HTERT RPE-1 (cell line): ENCODE data around the gene TCP11L2.
"Not testable (repeated sequence)": the region's sequence is repeated elsewhere in the genome, so short reads cannot be mapped to it uniquely, and the experiment has no call there.

ENCODE experiments used
- in situ Hi-C: fragments of 300-500 bp; cut with MboI; formaldehyde crosslinking; loops from 4 replicates; pipeline ENCODE4 v1.14.3; 2020; ENCODE audit warnings: low sequenced_read_pairs

TCP11L2 gene

DNA sequence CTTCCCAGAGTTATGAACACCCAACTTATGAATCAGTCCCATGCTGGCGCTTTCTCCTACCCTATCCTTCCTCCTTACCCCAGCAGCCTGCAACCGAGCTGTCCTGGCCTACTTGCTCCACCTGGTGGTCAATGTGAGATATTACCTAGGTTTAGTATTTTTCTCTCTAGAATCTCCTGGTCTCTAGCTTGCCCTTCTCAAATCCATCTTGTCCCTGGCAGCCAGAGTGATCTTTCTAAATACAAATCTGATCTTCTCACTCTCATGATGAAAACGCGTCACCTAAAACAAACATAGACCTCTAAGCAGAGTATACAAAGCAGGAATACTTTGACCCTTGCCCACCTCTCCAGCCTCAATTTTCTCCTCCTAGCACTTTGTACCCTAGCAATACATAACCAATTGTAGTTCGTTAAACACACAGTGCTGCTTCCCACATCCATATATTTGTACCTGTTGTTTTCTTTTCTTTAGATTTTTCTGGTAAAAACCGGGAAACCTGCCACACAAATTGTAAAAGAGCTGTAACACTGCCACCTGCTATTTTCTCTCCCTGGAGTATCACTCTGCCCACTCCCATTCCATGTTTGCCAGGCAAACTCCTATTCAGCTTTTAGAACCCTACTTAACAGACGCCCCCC is 20.0 kb upstream of the TCP11L2 start:
- in situ Hi-C loops, result no loop called here

DNA sequence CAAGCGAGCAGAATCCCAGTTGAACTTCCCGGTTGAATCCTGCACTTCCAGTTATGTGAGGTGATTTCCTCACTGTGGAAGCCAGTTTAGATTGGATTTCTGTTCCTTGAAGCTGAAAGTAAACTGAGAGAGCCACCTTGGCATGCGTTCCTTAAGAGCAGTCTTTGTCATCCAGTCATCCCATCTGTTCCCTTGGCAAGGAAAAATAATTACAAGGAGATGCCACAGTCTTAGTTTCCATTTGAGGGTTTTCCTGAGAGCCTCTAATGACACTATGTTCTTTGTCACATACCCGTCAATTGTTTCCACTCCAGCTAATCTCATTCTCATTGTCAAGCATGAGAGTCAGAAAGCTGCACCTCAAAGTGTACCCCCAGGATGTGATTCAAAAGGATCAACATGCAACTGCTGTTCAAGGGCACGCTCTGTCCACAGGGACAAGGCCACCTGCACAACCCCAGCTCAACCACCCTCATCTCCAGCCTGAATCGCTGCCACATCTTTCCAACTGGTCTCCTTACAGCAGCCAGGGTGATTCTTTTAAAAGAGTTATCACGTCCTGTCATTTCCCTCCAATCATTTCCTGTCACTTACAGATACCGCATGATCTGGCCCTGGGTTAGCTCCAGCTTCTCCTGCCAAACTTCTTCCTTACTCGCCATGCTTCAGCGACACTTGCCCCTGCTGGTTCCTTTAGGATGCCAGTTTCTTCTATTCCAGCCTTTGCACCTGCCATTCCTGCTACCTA is 18.0 kb upstream of the TCP11L2 start:
- in situ Hi-C loops, result no loop called here

DNA sequence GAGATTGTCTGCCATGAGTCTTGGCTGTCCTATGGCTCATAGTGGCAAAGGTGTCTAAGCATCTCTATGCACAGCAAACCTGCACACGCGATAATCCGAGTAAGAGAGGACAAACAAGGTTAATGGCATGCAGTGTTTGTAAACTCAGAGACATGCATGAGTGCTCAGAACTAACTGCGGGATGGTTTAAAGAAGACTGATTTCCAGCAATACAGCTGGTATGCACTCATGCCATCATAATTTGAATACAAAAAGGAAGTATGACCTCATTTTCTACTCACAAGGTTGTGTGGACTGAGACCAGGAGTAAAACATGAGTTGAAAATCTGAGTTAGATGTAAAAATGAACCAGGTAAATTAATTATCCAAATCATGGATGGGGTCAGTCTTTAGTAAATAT is 16.6 kb upstream of the TCP11L2 start:
- in situ Hi-C loops, result no loop called here

DNA sequence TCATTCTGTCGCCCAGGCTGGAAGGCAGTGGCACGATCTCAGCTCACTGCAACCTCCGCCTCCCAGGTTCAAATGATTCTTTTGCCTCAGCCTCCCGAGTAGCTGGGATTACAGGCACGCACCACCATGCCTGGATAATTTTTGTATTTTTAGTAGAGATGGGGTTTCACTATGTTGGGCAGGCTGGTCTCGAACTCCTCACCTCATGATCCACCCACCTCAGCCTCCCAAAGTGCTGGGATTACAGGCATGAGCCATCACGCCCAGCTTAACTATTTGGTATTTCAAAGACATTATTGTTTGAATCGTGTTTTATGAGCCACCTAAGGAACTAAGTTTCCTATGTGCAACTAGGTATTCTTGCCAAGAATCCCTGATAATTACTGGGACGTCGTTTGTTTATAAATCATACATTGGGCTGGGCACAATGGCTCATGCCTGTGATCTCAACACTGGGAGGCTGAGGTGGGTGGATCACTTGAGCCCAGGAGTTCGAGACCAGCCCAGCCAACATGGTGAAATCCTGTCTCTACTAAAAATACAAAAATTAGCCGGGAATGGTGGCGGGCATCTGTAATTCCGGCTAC is 15.9 kb upstream of the TCP11L2 start:
- in situ Hi-C loops, result not testable (repeated sequence)

DNA sequence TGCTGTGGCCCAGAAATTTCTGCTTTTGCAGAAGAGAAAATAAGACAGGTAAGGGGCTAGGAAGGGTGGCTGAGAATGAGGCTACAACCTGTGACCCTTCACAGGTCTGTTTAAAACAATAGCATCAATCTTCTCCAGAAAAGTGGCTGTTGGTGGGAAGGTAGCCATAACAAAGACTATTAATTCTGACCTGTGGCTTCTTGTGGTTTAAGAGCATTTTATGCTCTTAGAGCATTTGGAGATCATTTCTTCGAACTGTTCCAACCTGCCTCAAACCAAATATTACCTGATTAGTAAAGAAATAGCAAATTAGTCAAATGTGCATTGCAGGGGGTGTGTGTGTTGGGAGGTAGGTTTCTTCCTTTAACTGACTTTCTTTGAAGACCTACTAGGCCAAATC is 15.2 kb upstream of the TCP11L2 start:
- in situ Hi-C loops, result no loop called here

DNA sequence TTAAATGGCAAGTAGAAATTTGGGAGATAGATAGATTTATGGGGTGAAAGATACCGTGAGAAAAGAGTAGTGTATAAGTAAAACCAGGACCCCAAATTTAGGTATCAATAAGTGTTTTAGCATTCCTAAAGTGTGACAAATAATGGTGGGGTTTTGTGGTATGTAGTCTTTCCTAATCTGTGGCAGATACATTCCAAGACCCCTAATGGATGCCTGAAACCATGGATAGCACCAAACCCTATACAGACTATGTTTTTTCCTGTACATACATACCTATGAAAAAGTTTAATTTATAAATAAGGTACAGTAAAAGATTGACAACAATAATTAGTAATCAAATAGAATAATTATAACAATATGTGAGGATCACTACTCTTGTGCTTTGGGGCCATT is 14.4 kb upstream of the TCP11L2 start:
- in situ Hi-C loops, result no loop called here

DNA sequence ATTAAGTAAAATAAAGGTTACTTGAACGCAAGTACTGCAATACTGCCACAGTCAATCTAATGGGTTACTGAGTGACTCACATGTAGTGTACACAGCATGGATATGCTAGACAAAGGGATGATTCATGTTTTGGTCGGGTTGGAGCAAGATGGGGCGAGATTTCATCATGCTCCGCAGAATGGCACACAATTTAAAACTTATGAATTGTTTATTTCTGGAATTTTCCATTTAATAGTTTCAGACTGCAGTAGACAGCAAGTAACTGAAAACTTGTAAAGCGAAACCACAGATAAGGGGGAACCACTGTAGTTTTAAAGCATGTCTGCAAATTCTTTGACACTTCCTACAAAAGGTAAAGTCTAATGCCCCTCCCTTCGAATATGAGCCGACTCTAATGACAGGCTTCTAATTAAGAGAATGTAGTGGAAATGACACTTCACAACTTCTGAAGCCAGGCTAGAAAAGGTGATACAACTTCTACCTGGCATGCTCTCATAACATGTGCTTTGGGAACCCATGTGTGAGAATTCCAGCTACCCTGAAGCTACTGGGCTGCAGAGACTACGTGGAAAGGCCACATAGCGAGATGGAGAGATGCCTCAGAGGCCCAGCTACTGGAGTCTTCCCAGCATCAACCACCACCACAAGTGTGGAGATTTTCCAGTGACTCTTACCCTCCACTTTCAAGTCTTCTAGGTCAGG is 13.9 kb upstream of the TCP11L2 start:
- in situ Hi-C loops, result no loop called here

DNA sequence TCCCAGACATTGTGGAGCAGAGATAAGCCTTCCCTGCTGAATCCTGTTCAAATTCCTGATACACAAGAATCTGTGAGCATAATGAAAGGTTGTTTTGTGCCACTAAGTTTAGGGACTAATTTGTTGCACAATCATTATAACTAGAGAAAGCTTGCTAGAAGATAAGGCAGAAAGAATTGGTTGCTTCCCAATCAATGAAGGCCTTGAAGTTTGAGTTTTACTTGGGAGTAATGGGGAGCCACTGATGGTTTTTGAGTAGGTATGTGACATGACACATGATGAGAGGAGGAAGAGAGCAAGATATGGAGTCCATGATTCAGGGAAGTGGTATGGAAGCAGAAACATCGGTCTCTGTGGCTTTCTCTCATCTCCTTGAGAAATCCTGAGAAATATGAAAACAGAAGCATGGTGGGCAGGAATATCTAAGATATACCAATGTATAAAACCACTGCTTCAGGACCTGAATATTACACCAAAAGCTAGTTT is 13.3 kb upstream of the TCP11L2 start:
- in situ Hi-C loops, result no loop called here

DNA sequence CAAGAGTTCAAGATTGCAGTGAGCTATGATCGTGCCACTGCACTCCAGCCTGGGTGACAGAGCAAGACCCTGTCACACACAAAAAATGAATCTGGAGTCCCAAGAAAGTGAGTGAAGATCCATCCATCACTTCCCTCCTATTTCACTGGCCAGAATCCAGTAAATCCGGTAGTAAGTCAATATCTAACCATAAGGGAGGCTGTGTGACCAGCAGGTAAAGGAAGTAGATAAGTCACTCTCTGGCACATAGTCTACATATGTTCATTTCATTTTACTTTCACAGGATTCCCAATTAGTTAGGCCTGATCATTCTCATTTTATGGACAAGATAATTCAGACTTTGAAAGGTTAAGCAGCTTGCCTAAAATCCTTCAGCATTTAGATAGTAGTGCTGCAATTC is 11.9 kb upstream of the TCP11L2 start:
- in situ Hi-C loops, result no loop called here

DNA sequence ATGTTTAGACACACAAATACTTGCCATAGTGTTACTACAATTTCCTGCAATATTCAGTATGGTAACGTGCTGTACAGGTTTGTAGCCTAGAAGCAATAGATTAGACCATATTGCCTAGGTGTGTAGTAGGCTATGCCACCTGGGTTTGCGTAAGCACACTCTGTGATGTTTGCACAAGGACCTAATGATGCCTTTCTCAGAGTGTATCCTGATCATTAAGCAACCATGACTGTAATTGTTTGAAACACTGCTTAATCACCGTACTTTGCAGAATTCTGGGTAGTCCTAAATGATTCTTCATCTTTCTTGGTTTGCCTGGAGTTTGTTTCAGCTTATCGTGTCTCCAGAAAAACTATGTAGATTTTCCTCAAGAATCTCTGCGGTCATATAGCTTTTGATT is 11.2 kb upstream of the TCP11L2 start:
- in situ Hi-C loops, result no loop called here

DNA sequence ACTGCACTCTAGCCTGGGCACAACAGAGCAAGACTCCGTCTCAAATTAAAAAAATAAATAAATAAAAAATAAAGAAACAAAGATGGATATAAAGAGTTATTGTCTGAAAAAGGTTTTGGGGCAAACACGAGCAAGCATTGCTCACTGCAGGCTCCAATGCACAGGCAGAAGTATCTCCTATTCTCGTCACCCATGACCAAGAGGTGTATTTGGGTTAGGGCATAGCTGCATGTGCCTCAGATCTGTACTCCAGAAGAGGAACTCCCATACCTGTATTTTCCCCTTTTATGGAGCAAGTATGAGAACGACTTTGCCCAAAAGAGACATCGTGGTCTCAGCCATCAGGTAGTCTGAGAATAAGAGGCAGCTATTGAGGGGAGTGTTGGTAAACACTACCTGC is 10.2 kb upstream of the TCP11L2 start:
- in situ Hi-C loops, result no loop called here

DNA sequence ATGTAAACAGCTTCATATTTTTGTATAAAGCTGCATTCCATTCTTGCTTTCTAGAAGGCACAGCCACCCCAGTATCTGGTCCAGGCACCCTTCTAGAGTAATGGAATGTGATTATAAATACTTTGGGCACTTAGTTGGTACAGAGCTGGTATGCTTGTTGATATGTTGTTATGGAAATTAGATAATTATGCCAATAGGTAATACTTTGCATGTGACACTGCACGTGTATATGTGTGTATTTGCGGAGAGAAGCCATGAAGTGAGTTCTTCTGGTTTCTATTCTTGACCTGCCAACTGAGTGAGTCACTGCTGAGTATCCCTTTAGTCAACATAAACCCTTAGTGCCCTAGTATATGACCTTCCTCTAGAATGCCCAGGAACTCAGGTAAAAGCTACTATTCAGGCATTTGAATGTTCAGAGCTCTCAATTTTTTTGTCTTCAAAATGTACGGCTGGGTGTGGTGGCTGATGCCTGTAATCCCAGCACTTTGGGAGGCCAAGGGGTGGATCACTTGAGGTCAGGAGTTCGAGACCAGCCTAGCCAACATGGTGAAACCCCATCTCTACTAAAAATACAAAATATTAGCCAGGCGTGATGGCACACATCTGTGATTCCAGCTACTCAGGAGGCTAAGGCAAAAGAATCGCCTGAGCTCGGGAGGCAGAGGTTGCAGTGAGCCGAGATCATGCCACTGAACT is 6.2 kb upstream of the TCP11L2 start:
- in situ Hi-C loops, result no loop called here

DNA sequence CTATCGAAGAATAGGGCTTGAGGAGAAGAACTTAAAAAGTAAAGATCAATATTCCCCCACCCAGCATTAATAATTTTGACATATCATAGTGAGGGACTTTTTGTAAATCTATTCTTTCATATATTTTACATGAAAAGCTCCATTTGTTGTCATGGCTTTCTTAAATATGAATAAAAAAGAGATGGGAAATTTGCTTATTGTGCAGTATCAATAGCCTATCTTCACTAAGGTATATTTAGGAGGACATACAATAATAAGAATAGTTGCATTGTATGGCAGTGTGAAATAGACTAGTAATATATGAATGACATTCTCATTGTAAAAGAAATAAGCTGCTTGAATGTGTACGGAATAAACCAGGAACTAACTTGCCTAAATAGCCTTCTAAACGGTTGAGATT is 5.5 kb upstream of the TCP11L2 start:
- in situ Hi-C loops, result no loop called here

DNA sequence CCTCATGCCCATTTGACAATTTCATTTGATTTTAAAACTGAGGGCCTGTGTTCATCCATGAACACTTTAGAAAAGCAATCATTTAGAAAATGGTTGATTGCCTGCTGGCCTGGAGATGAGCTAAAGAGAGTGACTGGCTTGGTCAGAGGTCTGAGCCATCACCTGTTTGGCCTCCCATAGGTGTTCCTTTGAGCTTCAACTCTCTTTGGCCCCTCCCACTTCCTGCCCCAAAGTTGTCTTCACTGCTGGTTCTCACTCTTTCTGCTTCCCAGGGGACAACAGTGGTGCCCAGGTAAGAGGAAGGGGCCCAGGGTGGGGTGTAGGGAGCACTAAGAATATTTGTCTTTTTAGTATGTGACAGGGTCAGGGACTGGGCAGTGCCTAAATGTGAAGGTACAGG is 4.9 kb upstream of the TCP11L2 start:
- in situ Hi-C loops, result no loop called here

DNA sequence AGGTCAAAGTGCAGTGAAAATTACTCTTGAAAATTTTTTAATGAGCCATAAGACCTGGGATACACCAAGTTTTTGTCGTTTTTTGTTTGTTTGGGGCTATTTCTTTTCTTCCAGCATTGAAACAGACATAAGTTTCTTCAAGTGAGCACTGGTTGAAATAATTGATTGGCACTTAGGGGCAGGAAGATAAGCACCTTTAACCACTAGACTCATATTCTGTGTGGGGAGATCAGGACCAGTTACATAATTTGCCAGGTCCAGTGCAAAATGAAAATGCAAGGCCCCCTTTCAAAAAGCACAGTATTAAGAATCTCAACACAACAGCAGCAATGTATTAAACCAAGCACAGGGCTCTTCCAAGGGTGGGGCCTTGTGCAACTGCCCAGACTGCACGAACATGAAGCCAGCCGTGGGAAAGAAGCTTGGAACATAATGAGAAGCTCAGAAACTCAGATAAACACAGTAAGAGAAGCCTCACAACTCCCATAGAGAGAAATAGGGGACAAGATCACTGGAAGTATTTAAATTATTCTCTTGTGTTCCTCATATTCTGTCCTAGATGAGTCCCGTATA is 3.2 kb upstream of the TCP11L2 start:
- in situ Hi-C loops, result no loop called here

DNA sequence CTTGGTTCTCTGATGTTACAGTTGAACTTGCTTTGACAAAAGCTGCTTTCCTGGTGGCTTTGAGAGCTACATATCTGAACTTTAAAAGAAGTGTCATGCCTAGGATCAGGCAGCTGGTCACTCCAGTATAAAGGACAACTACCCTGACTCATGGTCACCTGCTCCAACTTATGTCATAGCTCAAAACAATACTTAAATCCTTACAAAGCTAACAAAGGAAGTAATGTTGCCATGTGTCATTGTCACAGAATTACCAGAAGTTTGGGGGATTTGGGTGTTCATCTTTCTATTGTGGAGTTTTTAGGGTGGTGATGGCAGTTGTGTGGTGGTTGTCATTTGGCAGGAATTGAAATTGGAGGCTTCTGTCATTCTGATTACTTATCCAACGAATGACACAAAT is 1.8 kb upstream of the TCP11L2 start:
- in situ Hi-C loops, result no loop called here

DNA sequence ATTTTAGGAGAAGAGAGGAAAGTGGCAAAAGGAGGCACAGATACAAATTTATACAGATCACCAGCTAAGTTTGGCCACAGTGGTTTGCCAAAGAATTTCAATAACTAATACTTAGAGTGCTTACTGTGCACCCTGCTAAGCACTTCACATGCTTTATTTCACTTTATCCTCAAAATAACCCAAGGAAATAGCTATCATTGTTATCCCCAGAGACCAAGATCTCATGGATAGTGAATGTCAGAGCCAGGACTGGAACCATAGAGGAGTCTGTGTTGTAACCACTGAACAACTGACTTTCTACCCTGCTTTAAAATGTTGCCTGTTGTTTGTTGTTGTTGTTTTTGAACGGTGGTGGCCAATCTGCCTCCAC is 1.3 kb upstream of the TCP11L2 start:
- in situ Hi-C loops, result no loop called here

DNA sequence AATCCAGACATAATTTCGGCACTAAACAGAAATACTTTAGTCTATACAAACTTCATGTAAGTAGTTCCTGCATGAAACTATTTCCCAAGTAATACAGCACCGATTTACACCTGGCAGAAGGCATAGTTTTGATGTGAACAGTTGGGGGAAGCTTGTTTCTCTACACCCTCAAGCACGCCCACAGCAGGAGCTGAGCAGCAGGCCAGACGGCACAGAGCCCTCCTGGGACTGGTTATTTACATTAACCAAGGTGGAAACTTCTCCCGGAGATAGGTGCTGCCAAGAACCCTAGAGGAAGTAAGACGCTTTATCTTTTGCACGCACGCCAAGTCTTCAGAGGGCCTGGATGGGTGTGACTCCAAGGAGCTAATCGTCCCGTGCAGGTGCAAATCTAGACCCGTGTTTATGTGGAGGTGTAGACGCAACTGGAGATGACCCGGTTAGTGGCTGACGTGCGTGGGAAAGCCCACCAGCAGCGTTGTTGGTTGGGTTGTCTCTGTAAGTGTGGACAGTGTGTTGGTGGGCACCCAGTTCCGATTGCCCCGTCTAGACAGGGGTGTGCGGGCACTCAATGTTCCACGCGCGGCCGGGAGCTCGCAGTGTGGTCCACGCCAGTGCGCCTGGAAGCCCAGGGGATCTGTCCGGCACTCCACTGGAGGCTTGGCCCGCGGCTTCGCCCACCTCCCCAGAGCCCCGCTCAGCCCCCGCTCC is 767 bp upstream of the TCP11L2 start:
- in situ Hi-C loops, result no loop called here

DNA sequence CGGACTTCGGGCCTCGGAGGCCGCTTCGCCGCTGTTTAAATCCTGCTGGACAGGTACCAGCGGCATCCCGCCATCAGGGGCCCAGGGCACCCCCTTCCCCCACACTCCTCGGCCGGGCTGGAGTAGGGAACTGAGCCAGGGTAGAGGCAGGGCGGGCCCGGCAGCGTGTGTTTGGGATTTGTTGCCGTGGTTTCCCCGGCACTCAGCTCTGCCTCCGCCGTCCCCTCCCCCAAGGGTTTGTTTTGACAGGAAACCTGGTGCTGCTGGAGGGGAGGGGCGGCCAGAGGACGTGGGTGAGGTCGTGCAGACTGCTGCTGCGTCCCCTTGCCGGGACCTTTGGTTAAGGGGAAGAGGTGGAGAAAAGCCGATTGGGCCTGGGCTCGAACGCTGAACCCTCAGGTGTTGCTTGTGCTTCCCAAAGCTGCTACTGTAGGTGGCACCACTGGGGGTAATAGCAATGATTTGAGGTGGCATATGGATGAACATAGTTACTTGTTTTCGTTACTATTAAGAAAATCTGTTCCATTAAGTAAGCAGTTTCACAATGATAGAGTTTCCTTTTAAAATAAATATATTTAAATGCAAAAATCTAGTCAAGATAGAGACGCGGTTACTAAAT is 778 bp downstream of the TCP11L2 start:
- in situ Hi-C loops, result no loop called here

DNA sequence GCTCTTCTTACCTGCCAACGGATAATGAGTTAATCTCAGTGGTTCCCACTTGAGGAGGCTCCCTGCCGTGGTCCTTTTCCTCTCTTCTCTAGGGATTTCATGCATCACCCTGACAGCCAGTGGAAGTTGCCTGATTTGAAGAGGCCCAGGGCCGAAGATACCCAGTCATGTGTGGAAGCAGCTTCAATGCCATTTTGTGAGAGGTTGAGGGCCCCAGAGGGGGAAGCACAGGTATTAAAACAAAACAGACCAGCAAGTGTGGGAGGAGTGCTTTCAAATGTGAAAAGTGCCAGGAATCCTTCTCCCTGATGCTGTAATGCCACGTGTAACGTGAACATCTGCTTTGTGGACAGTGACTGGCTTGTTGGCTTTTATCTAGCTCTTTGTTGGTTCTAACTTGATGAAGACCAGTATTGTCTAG is 1.5 kb downstream of the TCP11L2 start:
- in situ Hi-C loops, result no loop called here
